ENCODE data around the gene TCP11L1. TPM values are rescaled to one million over a fixed set of nuclear protein-coding genes. Genes with fewer than 3 reads are reported as not detected.
A peak's percentile ranks its signal among the peaks of the same experiment; 100 is the strongest.

Gene TCP11L1
- total RNA-seq (2014; rRNA removed; shearing (Covaris generic); ENCODE audit: low replicate concordance): 1.1 and 5.3 TPM in 2 replicates

GRCh38 chr11:33039274-33040032 lies at the start of gene TCP11L1:
Gene TCP11L1 (plus strand): TSS chr11:33039572. CDS start chr11:33043774, 4,202 bp downstream.
- in situ Hi-C loops (cut with HindIII; ENCODE audit: low pct_unique_long_range_greater_than_20kb, low sequenced_read_pairs): no loop called here
- DNase-seq (ENCODE audit: low read depth): peak; percentile 91

DNA sequence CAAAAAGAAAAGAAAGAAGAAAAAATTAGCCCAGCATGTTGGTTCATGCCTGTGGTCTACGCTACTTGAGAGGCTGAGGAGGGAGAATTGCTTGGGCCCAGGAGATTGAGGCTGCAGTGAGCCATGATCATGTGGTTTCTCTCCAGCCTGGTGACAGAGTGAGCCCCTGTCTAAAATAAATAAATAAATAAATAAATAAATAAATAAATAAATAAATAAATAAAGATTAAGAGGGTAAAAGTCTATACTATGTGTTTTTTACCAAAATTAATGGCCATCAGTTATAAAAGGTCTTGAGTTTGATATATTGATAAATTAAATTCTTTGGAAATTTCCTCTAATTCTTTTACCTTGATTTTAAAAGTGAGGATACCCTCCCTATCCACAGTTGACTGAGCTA lies 48.9 kb upstream of the TCP11L1 start:
- in situ Hi-C loops (cut with HindIII; ENCODE audit: low pct_unique_long_range_greater_than_20kb, low sequenced_read_pairs): no loop called here
- DNase-seq (ENCODE audit: low read depth): no peak

GRCh38 chr11:32991427-32991826 lies 47.9 kb upstream of the TCP11L1 start:
- in situ Hi-C loops (cut with HindIII; ENCODE audit: low pct_unique_long_range_greater_than_20kb, low sequenced_read_pairs): no loop called here
- DNase-seq (ENCODE audit: low read depth): no peak

DNA sequence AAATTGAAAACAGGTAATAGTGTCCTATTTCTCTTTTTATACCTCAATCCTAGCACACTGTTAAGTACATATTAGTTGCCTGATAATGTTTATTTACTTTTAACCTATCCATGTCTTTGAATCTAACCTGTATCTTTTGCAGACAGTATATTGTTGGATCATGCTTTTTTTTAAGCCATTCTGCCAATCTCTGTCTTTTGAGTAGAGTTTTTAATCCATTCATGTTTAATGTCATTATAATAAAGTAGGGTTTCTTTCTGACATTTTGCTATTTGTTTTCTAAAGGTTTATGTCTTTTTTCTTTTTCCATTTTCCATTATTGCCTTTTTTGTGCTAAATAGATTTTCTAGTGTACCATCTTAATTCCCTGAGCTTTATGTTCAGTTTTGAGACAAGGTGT lies 47.5 kb upstream of the TCP11L1 start:
- in situ Hi-C loops (cut with HindIII; ENCODE audit: low pct_unique_long_range_greater_than_20kb, low sequenced_read_pairs): no loop called here
- DNase-seq (ENCODE audit: low read depth): no peak

- DNase-seq (ENCODE audit: low read depth): no peak
- in situ Hi-C loops (cut with HindIII; ENCODE audit: low pct_unique_long_range_greater_than_20kb, low sequenced_read_pairs): no loop called here
Measured at GRCh38 chr11:33000181-33000580, 39.2 kb upstream of the TCP11L1 start.

DNA sequence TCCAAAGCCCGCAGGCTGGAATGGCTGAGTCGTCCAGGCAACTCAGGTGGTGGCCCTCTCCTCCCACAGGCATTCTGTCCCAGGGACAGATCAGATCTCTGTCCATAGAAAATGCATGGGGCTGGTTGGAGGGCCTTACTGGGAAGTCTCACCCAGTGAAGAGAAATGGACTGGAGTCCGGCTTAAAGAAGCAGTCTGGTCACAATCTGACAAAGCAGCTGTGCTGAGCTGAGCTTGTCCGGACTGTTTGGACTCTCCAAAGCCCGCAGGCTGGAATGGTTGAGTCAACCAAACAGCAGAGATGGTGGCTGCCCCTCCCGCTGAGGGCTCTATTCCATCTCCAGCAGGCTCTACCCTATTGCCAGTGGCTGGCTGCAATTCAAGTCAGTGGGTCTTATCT lies 38.1 kb upstream of the TCP11L1 start:
- no peak for DNase-seq (ENCODE audit: low read depth)
- in situ Hi-C loops (cut with HindIII; ENCODE audit: low pct_unique_long_range_greater_than_20kb, low sequenced_read_pairs): no loop called here

DNA sequence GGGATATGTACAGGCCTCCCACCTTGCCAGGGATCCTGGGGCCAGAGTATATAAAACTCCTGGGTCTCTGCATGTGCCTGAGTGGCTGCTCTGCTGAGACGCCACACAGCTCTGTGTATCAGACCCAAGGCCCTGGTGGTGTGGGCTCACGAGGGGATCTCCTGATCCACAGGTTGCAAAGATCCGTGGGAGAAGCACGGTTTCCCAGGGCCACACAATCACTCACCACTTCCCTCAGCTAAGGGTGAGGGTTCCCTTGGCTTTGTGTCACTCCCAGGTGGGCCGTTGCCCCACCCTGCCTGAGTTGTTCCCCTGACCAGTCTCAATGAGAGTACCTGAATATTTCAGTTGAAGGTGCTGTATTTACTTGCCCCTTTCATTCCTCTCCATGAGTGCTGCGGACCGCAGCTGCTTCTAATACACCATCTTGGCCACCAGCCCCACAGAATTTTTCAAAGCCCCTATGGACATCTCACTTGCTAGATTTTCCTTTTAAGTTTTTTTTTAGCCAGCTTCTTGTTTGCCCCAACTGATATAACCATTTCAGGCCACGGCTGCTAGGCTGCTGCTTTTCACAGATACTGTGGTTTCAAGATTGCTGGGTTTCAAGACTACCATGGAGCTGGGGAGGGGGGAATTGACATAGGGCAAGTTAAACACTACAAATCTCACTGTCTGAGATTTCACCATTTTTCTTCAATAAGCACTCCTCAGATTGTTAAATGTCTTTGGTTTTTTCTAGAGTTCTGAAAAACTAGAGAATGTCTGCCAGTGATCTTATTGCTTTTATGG lies 37.4 kb upstream of the TCP11L1 start:
- in situ Hi-C loops (cut with HindIII; ENCODE audit: low pct_unique_long_range_greater_than_20kb, low sequenced_read_pairs): no loop called here
- DNase-seq (ENCODE audit: low read depth): no peak

- in situ Hi-C loops (cut with HindIII; ENCODE audit: low pct_unique_long_range_greater_than_20kb, low sequenced_read_pairs): no loop called here
- no peak for DNase-seq (ENCODE audit: low read depth)
Measured at GRCh38 chr11:33005175-33005574, 34.2 kb upstream of the TCP11L1 start.

DNA sequence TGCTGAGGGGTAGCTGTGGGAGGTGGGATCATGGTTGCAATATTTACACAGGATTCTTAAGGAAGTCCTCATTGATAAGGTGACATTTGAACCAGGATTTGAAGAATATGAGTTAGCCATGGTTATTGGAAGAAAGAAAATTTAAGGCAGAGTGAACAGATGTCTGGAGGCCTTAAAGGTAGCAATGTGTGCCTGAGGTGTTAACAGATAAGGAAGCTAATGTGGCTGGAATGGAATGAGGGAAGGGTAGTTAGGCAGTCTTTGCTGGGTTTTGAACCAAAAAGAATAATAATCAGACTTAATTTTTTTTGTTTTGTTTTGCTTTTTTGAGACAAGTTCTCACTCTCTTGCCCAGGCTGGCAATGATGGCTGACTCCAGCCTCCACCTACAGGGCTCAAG lies 33.4 kb upstream of the TCP11L1 start:
- no peak for DNase-seq (ENCODE audit: low read depth)
- in situ Hi-C loops (cut with HindIII; ENCODE audit: low pct_unique_long_range_greater_than_20kb, low sequenced_read_pairs): no loop called here

DNA sequence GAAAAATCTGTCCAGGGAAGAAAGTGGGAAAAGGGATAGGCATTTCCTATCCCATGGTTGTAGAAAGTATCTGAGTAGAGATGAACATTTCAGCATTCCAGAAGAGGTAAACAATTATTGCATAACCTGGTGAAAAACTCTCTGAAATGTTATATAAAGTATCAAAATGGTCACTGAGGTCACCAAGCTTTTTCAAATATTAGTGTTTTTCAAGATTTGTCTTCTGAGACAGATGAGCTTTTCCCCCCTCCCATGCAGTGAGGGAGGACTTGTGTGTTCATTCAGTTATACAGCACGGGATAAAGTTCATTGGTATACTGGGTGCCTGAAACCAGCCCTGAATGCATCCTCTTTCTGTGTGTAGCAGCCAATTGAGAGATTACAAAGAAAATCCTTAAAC lies 25.6 kb upstream of the TCP11L1 start:
- no peak for DNase-seq (ENCODE audit: low read depth)
- in situ Hi-C loops (cut with HindIII; ENCODE audit: low pct_unique_long_range_greater_than_20kb, low sequenced_read_pairs): no loop called here

- DNase-seq (ENCODE audit: low read depth): peak; percentile 82
- in situ Hi-C loops (cut with HindIII; ENCODE audit: low pct_unique_long_range_greater_than_20kb, low sequenced_read_pairs): no loop called here
Measured at GRCh38 chr11:33015621-33016551, 23.5 kb upstream of the TCP11L1 start, which contains the start of gene DEPDC7. Gene DEPDC7 (plus strand): TSS chr11:33015878. CDS start chr11:33015956, 78 bp downstream.

- in situ Hi-C loops (cut with HindIII; ENCODE audit: low pct_unique_long_range_greater_than_20kb, low sequenced_read_pairs): no loop called here
- no peak for DNase-seq (ENCODE audit: low read depth)
Measured at GRCh38 chr11:33016654-33017053, 22.7 kb upstream of the TCP11L1 start.

- in situ Hi-C loops (cut with HindIII; ENCODE audit: low pct_unique_long_range_greater_than_20kb, low sequenced_read_pairs): no loop called here
- DNase-seq (ENCODE audit: low read depth): no peak
Measured at GRCh38 chr11:33017478-33017877, 21.9 kb upstream of the TCP11L1 start.

DNA sequence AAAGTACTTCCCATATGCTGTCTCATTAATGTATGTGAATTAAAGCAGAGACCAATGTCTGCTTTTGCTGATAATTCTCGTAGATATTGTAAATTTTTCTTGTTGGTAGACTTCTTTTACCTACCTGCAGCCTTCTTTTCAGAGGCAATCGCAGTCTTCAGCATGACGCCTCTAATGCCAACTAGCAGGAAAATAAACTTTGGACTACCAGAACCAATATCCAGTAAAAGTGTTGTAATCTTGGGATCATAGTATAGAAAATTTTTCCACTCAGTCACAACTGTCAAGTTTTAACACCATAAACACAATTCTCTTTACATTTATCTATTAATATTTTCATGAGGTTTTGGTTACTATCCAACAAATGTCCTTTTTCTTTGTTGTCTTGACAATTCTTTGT lies 21.4 kb upstream of the TCP11L1 start:
- DNase-seq (ENCODE audit: low read depth): no peak
- in situ Hi-C loops (cut with HindIII; ENCODE audit: low pct_unique_long_range_greater_than_20kb, low sequenced_read_pairs): no loop called here

GRCh38 chr11:33018840-33019239 lies 20.5 kb upstream of the TCP11L1 start:
- in situ Hi-C loops (cut with HindIII; ENCODE audit: low pct_unique_long_range_greater_than_20kb, low sequenced_read_pairs): no loop called here
- no peak for DNase-seq (ENCODE audit: low read depth)

DNA sequence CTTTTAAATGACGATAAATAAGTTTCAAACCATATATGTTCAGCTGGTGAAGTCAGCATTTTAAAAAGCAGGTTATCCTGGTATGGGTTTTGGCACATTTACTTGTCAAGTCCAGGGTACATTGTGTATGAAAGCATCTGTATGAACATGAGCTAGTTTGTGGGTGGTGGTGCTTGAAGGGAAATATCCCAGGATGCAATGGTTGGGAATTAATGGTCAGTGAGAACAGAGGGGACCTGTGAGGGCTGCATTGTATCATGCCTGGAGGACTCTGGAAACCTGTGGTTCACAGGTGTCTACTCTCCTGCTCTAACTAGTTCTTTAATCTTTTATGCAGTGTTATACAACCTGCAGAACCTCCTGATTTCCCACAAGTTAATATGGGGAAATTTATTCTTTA lies 17.9 kb upstream of the TCP11L1 start:
- DNase-seq (ENCODE audit: low read depth): no peak
- in situ Hi-C loops (cut with HindIII; ENCODE audit: low pct_unique_long_range_greater_than_20kb, low sequenced_read_pairs): no loop called here

GRCh38 chr11:33021937-33022336 lies 17.4 kb upstream of the TCP11L1 start:
- in situ Hi-C loops (cut with HindIII; ENCODE audit: low pct_unique_long_range_greater_than_20kb, low sequenced_read_pairs): no loop called here

DNA sequence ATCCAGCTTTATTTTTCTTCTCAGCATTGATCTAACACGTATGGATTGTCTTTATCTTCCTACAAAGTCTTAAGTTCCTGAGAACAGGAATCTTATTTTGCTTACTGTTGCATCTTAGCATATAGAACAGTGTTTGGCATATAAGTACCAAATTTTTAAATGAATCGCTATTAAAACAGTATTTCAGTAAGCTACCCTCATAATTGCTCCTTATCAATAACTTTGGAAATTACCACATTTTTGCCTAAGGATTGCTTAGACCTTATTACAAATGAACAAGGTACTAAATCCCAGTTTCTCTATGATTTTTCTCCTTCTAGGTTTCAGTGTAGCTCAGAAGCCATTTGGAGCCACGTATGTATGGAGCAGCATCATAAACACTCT lies 14.0 kb upstream of the TCP11L1 start:
- DNase-seq (ENCODE audit: low read depth): no peak
- in situ Hi-C loops (cut with HindIII; ENCODE audit: low pct_unique_long_range_greater_than_20kb, low sequenced_read_pairs): no loop called here

More at GRCh38 chr11:33021937-33022336, 17.4 kb upstream of the TCP11L1 start:
- no peak for DNase-seq (ENCODE audit: low read depth)

Data from Caki2 (cell line).